AG09309 (cell line): ENCODE data around the gene EEF1AKMT2.

Experiments
- DNase-seq: peaks from one replicate; pipeline ENCODE4 v3.0.0-alpha.2; 2010; ENCODE audit warnings: low read depth
- H3K4me3 ChIP-seq: 2 replicates; pipeline ENCODE4 v1.5.1; 2011; ENCODE audit warnings: mild to moderate bottlenecking, low read depth, low read length, moderate library complexity; ENCODE audit not compliant: control insufficient read depth
- TF ChIP-seq, protein P1 (sequence below): IDR thresholded peaks from 2 replicates; pipeline ENCODE4 v1.5.1; 2011; ENCODE audit warnings: mild to moderate bottlenecking, low read depth, low read length, inconsistent platforms; ENCODE audit not compliant: insufficient read depth, control insufficient read depth; ENCODE audit errors: missing control alignments

EEF1AKMT2 gene

DNA sequence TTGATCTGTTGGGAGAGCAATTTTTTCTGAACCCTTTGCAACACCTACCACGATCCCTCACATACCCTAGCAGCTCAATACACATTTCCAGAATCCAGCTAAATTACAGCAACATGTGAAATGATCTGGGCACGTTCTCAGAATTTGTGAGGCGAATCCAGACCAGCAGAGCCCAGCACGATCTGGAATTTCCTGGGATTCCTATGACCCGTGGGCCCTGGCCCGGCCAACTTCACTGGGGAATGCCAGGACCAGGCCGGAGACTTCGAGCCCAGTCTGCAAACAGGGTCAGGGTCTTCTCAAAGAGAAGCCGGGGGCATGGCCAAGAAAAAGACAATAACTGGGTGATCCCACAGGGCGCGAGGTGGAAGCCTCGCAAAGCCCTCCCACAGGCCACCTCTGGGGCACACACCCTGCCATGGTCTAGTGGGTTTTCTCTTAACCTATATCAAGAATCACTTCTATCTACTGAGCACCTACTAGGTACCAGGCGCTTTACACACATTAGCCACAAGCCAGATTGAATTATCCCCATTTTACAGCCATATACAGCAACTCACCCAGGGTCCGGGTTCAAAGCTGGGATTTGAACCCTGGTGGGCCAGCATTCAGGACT is 81.3 kb downstream of the EEF1AKMT2 start:
- H3K4me3 ChIP-seq, result no peak overlapping the region
- TF ChIP-seq, protein P1, sequence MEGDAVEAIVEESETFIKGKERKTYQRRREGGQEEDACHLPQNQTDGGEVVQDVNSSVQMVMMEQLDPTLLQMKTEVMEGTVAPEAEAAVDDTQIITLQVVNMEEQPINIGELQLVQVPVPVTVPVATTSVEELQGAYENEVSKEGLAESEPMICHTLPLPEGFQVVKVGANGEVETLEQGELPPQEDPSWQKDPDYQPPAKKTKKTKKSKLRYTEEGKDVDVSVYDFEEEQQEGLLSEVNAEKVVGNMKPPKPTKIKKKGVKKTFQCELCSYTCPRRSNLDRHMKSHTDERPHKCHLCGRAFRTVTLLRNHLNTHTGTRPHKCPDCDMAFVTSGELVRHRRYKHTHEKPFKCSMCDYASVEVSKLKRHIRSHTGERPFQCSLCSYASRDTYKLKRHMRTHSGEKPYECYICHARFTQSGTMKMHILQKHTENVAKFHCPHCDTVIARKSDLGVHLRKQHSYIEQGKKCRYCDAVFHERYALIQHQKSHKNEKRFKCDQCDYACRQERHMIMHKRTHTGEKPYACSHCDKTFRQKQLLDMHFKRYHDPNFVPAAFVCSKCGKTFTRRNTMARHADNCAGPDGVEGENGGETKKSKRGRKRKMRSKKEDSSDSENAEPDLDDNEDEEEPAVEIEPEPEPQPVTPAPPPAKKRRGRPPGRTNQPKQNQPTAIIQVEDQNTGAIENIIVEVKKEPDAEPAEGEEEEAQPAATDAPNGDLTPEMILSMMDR, result no peak
- no peak for DNase-seq

DNA sequence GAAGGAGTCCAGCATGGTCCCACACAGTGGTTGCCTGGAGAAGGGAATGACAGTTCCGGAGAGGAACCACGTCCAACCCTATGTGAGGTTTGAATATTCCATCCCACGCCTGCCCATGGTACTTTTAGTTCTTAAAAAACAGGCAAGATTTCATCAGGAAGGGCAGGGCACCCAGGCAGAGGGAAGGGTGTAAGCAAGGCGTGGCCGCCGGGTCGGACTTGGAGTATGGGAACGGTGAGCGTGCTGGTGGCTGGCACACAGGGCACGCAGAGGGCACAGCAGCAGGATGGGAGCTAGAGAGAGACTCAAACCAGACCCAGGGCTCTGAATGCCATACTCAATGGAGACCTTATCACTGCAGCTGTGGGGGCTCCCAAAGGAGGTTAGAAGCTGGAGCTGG is 81.8 kb downstream of the EEF1AKMT2 start:
- TF ChIP-seq, protein P1, result no peak
- no peak for DNase-seq
- no peak overlapping the region for H3K4me3 ChIP-seq

DNA sequence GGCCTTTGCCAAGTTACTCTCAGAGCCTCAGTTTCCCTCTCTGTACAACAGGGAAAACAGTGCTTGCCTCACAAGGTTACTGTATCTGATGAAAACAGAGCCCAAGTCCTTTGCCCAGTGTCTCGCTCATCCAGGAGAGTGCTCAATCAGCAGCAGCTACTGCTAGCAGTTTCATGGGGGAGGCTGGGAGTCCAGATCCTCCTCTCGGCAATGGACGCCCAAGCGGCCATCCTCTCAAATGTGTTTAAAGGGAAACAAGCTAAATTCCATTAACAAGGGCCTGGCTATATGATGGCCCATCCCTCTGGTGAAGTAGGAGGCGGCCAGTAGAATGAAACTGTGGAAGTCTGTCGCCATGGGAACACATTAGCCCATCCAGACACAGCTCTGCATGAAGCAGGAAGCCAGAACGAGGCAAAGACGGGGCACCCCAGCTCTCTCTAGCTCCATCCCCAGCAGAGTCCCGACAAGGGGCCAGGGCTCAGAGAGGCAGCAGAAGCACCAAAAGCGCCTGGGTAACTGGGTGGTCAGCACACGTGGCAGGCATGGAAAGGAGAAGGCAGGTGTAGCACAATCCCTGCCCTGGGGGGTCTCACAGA is 82.7 kb downstream of the EEF1AKMT2 start:
- TF ChIP-seq, protein P1, result no peak

DNA sequence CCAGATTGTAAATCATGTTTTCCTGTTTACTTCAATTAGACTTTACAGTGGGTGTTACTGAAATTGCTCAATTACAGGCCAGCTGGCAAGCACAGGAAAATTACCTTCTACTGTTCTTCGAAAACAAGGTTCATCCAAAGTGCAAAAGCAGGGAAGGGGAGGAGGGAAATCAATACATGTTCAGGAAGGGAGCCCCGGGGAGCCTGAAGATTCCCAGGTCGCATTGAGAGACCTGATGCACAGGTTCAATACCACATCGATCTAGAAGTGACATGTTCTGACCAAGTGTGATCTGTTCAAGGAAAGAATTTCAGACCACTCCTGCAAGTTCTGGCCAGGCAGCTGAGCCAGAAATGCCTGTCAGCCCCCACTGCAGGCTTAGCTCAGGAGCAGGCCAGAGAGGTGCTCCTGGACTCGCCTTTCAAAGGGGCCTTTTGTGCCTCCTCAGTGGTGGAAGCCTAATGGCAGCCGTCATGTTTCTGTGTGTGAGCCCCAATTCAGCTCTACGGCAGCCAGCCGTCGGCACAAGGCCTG is 83.4 kb downstream of the EEF1AKMT2 start:
- TF ChIP-seq, protein P1, result no peak
- DNase-seq, result no peak
- no peak overlapping the region for H3K4me3 ChIP-seq

More for the DNA sequence above, 82.7 kb downstream of the EEF1AKMT2 start:
- DNase-seq, result no peak
- no peak overlapping the region for H3K4me3 ChIP-seq
